Measurements from ENCODE around the gene LZTS2. TPM values are rescaled to one million over a fixed set of nuclear protein-coding genes. Genes with fewer than 3 reads are reported as not detected.

LZTS2 gene
- total and polyA plus RNA-seq, 2 of the 8 experiments (the other 6 are each of a cell fraction or from before 2014, with no cell fraction given): 75.7 to 99.5 TPM

GRCh38 chr10:100998183-100998990 lies 1.2 kb upstream of the LZTS2 start:
- Histone ChIP-seq H3K4me1 (replicated peaks in 1 of 4; ENCODE audit: control insufficient read depth in 3 of 4, insufficient read depth in 4 of 4, low read length in 3 of 4) (peaks cover 4 to 24% (median 14%) of the 10 kb centered on the region in 4 experiments), H3K79me2 (ENCODE audit: control insufficient read depth in 1 of 2, insufficient read depth in 2 of 2, low read length in 2 of 2) (peaks cover 0 to 33% of the 10 kb centered on the region in 2 experiments; a peak in 2 of 4 replicates), H3K4ac (replicated peaks; ENCODE audit: insufficient read length, low read depth, low read length) (peak overlapping the region; percentile 99), H2BK120ac (replicated peaks; ENCODE audit: low read depth, low read length) (peak overlapping the region; percentile 7), H4K8ac (ENCODE audit: extremely low read depth, insufficient read depth, low read length) (peak overlapping the region; percentile 82), H3K9me3 (ENCODE audit: insufficient read depth in 2 of 2, low read depth in 1 of 2, low read length in 1 of 2) (no peaks in the 10 kb centered on the region), H4K20me1 (replicated peaks in 1 of 2; ENCODE audit: control insufficient read depth in 1 of 2, insufficient read depth in 2 of 2, low read length in 2 of 2) (peaks cover 0 to 10% of the 10 kb centered on the region in 2 experiments), H2AFZ (ENCODE audit: low read length) (no peak overlapping the region), H4K5ac (ENCODE audit: insufficient read length, low read depth, low read length) (peak overlapping the region; percentile 75), H3K4me3 (ENCODE audit: extremely low read depth in 1 of 4, insufficient read depth in 2 of 4, low read depth in 3 of 4, low read length in 4 of 4) (peak overlapping the region; percentile 75 to 90 (median 76)), H3K23ac (ENCODE audit: insufficient read length) (no peak overlapping the region), H3K56ac (replicated peaks; ENCODE audit: insufficient read length, low read depth, low read length) (peak overlapping the region; percentile 71), H2AK5ac (ENCODE audit: low read depth, low read length) (peak overlapping the region; percentile 76), H3K14ac (ENCODE audit: insufficient read length) (no peak overlapping the region), H2BK12ac (ENCODE audit: low read depth, low read length) (peak overlapping the region; percentile 98), H3K79me1 (ENCODE audit: low read depth, low read length) (peaks cover 3% of the 10 kb centered on the region), H3K23me2 (ENCODE audit: low read depth, low read length) (peaks cover 17% of the 10 kb centered on the region), H3K18ac (ENCODE audit: extremely low read depth, low read length) (peak overlapping the region; percentile 93), H3K9ac (replicated peaks in 1 of 4; ENCODE audit: extremely low read depth in 1 of 4, low read depth in 3 of 4, low read length in 3 of 4) (peak overlapping the region in 3 of 4 experiments; percentile 13 to 88 (median 31); a peak in 5 of 7 replicates), H3K27me3 (replicated peaks in 1 of 4; ENCODE audit: control insufficient read depth in 3 of 4, extremely low read depth in 1 of 4, insufficient read depth in 3 of 4, low read length in 3 of 4) (no peaks in the 10 kb centered on the region), H2BK15ac (ENCODE audit: low read length) (peak overlapping the region; percentile 98; the same call in 1 of the 2 replicates), H4K91ac (replicated peaks; ENCODE audit: insufficient read length, low read length) (peak overlapping the region; percentile 97), H3K27ac (ENCODE audit: low read depth, low read length) (peak overlapping the region; percentile 32; the same call in 1 of the 2 replicates), H3K4me2 (ENCODE audit: insufficient read depth in 1 of 2, low read depth in 2 of 2, low read length in 2 of 2) (peak overlapping the region; percentile 93 to 99), H2BK5ac (ENCODE audit: low read depth, low read length) (peak overlapping the region; percentile 98), H3K36me3 (ENCODE audit: control insufficient read depth in 2 of 4, insufficient read depth in 4 of 4, low read length in 3 of 4) (peaks cover 9 to 22% (median 13%) of the 10 kb centered on the region in 4 experiments; a peak in 7 of 8 replicates), H2BK20ac (ENCODE audit: low read length) (peak overlapping the region; percentile 80; the same call in 1 of the 2 replicates)
- TF ChIP-seq BRCA1 (IDR thresholded peaks at IDR 0.05; ENCODE audit: low read depth, low read length) (no peak), JUND (IDR thresholded peaks at IDR 0.05; ENCODE audit: low read length) (no peak), KDM1A (IDR thresholded peaks at IDR 0.05; ENCODE audit: borderline replicate concordance, low read length) (no peak), PHF8 (conservative IDR thresholded peaks at IDR 0.05; ENCODE audit: low read depth, low read length) (no peak), GABPA (IDR thresholded peaks at IDR 0.05; ENCODE audit: borderline replicate concordance, insufficient read depth, low read length) (no peak), CEBPB (IDR thresholded peaks at IDR 0.05; ENCODE audit: low read depth, low read length) (no peak), TCF12 (IDR thresholded peaks at IDR 0.05; ENCODE audit: low read depth, low read length) (peak; percentile 68; the same call in 1 of the 2 replicates), RXRA (IDR thresholded peaks at IDR 0.05; ENCODE audit: insufficient read depth, low read depth, low read length) (0 out of 2 replicates have a peak, but pooled peaks have one; percentile 44), SAP30 (IDR thresholded peaks at IDR 0.05; ENCODE audit: insufficient read depth, insufficient replicate concordance, low read length) (no peak)
- WGBS, 2 experiments (ENCODE audit: extremely low coverage in 1 of 2, insufficient coverage in 1 of 2, insufficient read length in 1 of 2, insufficient replicate concordance in 2 of 2, low coverage in 1 of 2, low lambda C conversion rate in 2 of 2, missing lambda C conversion rate in 1 of 2): 14% methylated on average over 23 of the region's 25 CpGs; no CpG with 5 or more reads in 1 of the 2 experiments
- ChIA-PET POLR2A (ENCODE audit: partially characterized antibody) (interaction anchor here (0.7 to 12.6 kb wide), 6 partner anchors 10 to 45 kb away, joined by 3 to 143 read pairs (median 20); partner anchors contain the start of genes MRPL43, PDZD7, SFXN3 and TWNK), CTCF (ENCODE audit: partially characterized antibody) (interaction anchor here (0.6 to 26.8 kb wide), 25 partner anchors 9 to 766 kb away, joined by 3 to 464 read pairs (median 4); partner anchors contain the start of genes MRPL43, PDZD7, SEMA4G and SFXN3)
- peak in 1 of 2 experiments; percentile 80 for DNase-seq (ENCODE audit: low read depth in 1 of 2, low spot score in 2 of 2)
- no peak for FAIRE-seq
